ENCODE results near the gene ABCB8. TPM values are rescaled to one million over a fixed set of nuclear protein-coding genes. Genes with fewer than 3 reads are reported as not detected.

The ABCB8 gene
- total RNA-seq, 1 donor from 2014 or later: 57.4 TPM

DNA sequence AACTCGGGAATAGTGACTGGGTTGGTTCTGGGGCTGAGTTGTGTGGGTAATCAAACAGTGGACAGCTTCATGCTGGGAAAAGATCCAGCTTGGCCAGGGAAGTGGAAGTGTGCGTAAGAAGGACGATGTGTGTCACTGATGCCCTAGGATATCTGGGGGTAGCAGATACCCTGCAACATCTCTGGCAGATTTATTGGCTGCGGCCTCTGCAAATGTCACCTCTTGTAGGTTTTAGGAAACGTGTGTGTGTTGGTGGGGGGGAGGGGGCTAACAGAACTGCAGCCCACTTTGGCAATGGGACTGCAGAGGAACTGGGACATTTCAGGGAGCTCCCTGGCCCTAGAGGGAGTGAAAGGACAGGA lies 57.1 kb downstream of the ABCB8 start:
- no peak for DNase-seq
- intact Hi-C loops (cut with micrococcal nuclease): loop anchor here (10.0 kb wide), 3 partner anchors 711 to 1461 kb away; partner anchors contain the start of gene ZNF775
- Mint-ChIP-seq H3K9me3 (no peaks in the 10 kb centered on the region), H3K4me3 (peak overlapping the region; percentile 90), H3K27ac (peak overlapping the region; percentile 91), H3K36me3 (ENCODE audit: low read depth) (peaks cover 13% of the 10 kb centered on the region), H3K27me3 (peaks cover 18% of the 10 kb centered on the region), H3K4me1 (peaks cover 32% of the 10 kb centered on the region)

DNA sequence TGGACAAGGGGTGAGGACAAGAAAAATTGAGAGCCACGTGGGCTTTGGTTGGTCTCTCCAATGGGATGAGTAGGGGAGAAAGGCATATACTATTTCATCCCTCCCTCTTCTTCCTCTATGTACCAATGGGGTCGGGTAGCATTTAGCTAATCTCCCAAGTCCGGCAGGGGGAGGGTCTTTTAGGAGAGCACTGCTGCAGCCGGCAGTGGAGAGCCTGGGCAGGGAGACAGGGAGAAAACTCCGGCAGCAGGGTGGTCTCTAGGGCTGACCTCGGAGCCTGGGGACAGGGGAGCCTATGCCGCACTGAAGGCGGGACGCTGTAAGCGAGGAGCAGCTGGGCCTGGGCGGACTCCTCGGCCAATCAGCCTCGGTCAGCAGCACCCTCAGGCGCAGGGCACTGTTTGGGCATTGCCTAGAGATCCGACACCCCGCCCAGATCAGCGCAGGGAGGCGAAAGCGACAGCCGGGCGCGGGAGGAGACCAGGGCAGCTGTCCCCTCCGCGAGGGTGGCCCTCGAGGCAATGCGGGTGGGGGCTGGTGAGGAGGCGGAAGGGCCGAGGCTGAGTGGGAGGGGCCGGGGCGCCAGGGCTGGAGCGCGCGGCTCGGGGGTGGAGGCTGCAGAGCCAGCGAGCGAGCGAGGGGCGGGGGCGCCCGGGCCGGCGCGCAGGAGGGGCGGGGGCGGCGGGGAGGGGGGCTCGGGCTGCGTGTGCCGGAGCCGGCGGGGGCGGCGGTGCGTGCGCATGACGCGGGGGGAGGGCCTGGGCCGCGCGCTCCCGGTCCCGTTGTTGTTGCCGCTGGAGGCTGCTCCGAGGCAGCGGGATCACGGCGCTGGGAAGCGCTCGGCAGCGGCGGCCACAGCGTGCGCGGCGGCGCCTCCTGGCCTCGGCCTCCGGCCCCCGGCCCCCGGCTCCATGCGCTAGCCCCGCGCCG lies 57.7 kb downstream of the ABCB8 start, which contains the start of gene AGAP3:
Gene AGAP3 (plus strand): TSS at position 785 of the 930 bp plus-strand sequence. CDS start 267 bp downstream, outside the sequence.
- intact Hi-C loops (cut with micrococcal nuclease): loop anchor here (10.0 kb wide), 3 partner anchors 711 to 1461 kb away; partner anchors contain the start of gene ZNF775
- Mint-ChIP-seq H3K27me3 (peaks cover 18% of the 10 kb centered on the region), H3K4me3 (peak within 1 kb of the TSS; percentile 90), H3K36me3 (ENCODE audit: low read depth) (peaks cover 11% of the 10 kb centered on the region), H3K27ac (peak within 1 kb of the TSS; percentile 91), H3K9me3 (no peaks in the 10 kb centered on the region), H3K4me1 (peaks cover 32% of the 10 kb centered on the region)
- peak; percentile 88 for DNase-seq

DNA sequence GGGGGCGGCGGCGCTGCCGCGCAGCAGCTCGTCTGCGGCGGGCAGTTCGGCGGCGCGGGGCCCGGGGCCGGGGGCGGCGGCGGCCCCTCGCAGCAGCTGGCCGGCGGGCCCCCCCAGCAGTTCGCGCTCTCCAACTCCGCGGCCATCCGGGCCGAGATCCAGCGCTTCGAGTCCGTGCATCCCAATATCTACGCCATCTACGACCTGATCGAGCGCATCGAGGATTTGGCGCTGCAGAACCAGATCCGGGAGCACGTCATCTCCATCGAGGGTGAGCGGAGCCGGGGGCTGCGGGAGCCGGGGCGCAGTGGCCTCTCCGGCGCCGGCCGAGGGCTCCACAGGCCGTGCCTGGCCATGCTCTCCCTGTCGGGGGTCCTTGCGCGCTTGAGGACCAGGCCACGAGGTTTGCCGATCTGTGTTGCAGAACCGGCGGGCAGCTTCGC lies 58.6 kb downstream of the ABCB8 start:
- peaks cover 32% of the 10 kb centered on the region for H3K4me1 Mint-ChIP-seq
- peaks cover 18% of the 10 kb centered on the region for H3K27me3 Mint-ChIP-seq
- H3K9me3 Mint-ChIP-seq: no peaks in the 10 kb centered on the region
- peak overlapping the region; percentile 87 for H3K4me3 Mint-ChIP-seq
- peak overlapping the region; percentile 88 for H3K27ac Mint-ChIP-seq
- peaks cover 11% of the 10 kb centered on the region for H3K36me3 Mint-ChIP-seq (ENCODE audit: low read depth)
- no peak for DNase-seq
- intact Hi-C loops (cut with micrococcal nuclease): loop anchor here (10.0 kb wide), 3 partner anchors 712 to 1462 kb away; partner anchors contain the start of gene ZNF775

DNA sequence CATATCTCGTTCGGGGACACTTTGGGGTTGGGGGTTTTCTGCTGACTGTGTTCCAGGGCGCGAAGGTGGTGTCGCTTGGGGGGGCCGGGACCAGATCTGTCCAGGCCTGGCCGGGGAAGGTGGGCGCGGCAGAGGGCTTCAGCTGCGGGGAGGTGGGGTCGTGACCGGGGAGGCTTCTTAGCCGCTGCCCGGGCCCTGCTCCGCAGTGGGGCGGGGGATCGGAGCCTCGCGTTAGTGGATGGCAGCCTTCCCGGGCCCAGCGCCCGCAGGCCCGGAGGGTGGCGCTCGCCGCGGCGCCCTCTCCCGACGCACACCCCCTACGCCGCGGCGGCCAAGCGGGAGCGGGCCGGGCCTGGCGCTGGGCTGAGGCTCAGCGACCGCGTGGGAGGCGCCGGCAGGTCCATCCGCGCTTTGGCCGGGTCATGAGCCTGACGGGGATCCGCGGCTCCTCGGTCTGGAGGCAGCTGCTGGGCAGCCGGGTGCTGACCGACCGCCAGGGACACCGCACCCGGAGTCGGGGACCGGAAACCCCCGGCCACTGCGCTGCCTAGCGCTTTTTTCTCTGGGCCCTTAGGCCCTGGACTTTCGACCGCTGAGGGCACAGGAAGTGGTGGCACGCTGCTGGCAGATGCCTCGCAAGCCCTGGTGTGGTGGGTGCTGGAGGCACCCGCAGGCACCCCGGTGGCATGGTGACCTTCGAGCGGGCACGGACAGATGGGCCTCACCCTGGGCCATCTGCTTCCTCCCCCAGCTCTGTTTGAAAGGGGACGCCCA lies 59.2 kb downstream of the ABCB8 start:
- peak overlapping the region; percentile 87 for H3K4me3 Mint-ChIP-seq
- intact Hi-C loops (cut with micrococcal nuclease): loop anchor here (2.0 to 10.0 kb wide), 4 partner anchors 23 to 1463 kb away; partner anchors contain the start of gene ZNF775
- no peaks in the 10 kb centered on the region for H3K9me3 Mint-ChIP-seq
- H3K27me3 Mint-ChIP-seq: peaks cover 18% of the 10 kb centered on the region
- DNase-seq: peak; percentile 82
- H3K27ac Mint-ChIP-seq: peak overlapping the region; percentile 63
- peaks cover 29% of the 10 kb centered on the region for H3K4me1 Mint-ChIP-seq
- H3K36me3 Mint-ChIP-seq (ENCODE audit: low read depth): peaks cover 9% of the 10 kb centered on the region

DNA sequence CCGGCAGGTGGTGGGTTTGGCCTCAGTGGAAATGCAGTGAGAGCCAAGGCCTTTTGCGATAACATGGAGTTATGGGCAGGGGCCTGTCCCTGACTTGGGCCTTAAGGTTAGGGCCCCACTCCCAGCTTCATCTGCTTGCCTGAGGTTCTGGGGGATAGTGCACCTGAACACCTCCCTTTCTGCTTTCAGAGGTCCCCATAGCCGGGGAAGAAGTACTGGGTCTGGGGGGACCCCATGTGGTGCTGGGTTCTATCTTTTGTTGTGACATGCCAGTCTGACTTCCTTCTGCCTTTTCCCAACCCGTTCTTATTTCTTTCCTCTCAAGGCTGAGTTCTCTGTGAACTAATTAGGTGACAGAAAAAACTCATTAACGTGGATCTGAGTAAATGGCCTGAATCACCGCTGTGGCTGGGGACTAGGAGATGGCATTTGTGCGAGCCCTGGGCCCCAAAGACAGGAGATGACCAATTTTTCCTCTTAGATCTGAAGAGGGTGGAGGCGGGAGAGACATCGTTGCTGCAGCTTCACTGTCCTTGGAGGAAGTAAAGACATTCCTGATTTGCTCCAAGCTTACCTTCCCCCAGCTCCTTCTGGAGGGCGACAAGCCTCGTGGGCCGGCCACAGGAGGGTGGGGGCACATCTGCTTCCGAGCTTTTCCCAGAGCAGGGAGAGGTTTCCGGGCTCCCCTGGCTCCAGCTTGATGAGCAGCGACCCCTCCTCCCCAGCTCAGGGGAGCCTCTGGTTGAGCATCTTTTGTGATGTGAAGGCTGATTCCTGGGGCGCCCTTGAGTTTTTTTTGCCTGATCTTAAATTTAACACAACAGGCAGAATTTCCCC lies 60.0 kb downstream of the ABCB8 start:
- H3K27ac Mint-ChIP-seq: no peak overlapping the region
- peaks cover 25% of the 10 kb centered on the region for H3K4me1 Mint-ChIP-seq
- no peaks in the 10 kb centered on the region for H3K9me3 Mint-ChIP-seq
- intact Hi-C loops (cut with micrococcal nuclease): loop anchor here (2.0 to 10.0 kb wide), 4 partner anchors 23 to 1463 kb away; partner anchors contain the start of gene ZNF775
- H3K36me3 Mint-ChIP-seq (ENCODE audit: low read depth): peaks cover 5% of the 10 kb centered on the region
- H3K27me3 Mint-ChIP-seq: peaks cover 18% of the 10 kb centered on the region
- DNase-seq: no peak
- H3K4me3 Mint-ChIP-seq: peak overlapping the region; percentile 74

DNA sequence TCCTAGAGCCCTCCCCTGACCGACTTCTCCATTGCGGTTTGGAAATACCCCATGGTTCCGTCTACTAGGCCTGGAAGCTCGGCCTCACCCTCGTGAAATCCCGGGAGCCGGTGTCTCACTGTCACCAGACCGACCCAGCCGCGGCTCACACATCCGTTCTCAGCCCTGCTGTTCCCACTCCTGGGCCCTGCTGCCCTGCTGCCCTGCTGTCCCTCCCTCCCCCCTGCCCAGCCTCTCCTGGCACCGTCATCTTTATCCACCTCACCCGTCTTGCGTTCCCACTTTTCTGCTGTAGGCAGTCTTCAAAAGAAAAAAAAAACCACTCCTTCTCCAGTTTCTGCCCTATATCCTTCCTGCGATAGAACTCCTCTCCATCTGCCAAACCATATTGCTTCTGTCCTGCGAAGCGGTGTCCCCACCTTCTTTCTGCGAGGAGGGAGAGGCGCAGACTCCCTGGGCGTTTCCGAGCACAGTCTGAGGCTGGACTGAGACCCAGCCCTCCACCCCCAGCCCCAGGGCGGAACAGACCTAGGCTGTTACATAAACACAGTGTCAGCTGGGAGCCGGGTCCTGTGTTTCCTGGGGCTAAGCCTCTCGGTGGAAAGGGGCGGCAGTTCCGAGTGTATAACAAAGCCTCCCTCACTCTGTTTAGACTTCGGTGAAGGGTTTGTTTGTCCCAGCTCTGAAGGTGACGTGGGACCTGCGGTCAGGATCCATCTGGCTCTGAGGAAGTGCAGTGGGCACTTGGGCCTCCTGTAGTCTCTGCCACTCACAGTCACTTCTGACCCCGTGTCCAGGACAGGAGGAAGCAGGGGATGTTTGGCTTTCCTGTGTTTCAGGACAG lies 60.8 kb downstream of the ABCB8 start:
- intact Hi-C loops (cut with micrococcal nuclease): loop anchor here (2.0 to 10.0 kb wide), 4 partner anchors 22 to 1464 kb away; partner anchors contain the start of gene ZNF775
- H3K4me1 Mint-ChIP-seq: peaks cover 23% of the 10 kb centered on the region
- no peak for DNase-seq
- H3K27me3 Mint-ChIP-seq: peaks cover 18% of the 10 kb centered on the region
- peaks cover 5% of the 10 kb centered on the region for H3K36me3 Mint-ChIP-seq (ENCODE audit: low read depth)
- H3K27ac Mint-ChIP-seq: peak overlapping the region; percentile 74
- H3K4me3 Mint-ChIP-seq: peak overlapping the region; percentile 74
- no peaks in the 10 kb centered on the region for H3K9me3 Mint-ChIP-seq

DNA sequence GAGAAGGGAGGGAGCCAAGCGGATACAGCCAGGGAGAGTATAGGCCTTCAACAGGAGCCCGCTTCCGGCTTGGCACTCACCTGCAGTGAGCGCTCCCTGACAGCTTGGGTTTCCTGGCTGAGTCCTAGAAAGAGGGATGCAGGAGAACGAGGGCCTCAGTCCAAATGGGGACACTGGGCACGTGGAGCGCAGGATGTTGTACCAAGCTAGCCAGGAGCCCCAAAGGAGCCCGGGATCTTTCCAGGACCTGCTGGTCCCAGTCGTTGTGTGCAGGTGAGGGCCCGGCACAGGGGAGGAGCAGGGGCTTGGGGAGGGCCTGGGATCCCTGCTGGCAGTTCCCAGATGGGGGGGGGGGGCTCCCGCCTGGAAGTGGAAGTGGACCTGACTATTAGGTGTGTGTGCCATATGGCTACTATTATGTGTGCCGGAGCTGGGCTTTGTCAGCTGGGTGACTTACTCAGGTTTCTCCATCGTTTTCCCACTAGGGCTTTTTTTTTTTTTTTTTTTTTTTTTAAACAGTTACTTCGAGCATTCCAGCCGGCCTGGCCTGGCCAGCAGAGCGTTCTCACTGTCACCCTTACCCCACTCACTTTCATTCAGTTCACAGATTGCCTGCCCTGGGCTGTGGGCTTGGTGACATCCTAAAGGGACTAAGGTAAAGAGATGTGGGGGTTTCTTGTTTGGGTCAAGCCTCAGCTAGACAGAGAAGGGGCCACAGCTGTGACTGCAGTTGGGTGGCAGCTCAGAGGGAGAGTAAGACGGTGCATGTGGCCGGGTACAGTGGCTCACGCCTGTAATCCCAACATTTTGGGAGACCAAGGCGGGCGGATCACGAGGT lies 61.9 kb downstream of the ABCB8 start:
- intact Hi-C loops (cut with micrococcal nuclease): loop anchor here (2.0 to 10.0 kb wide), 4 partner anchors 21 to 1465 kb away; partner anchors contain the start of gene ZNF775
- no peak overlapping the region for H3K4me3 Mint-ChIP-seq
- no peak overlapping the region for H3K27ac Mint-ChIP-seq
- peaks cover 5% of the 10 kb centered on the region for H3K36me3 Mint-ChIP-seq (ENCODE audit: low read depth)
- DNase-seq: no peak
- H3K9me3 Mint-ChIP-seq: no peaks in the 10 kb centered on the region
- peaks cover 13% of the 10 kb centered on the region for H3K27me3 Mint-ChIP-seq
- H3K4me1 Mint-ChIP-seq: peaks cover 20% of the 10 kb centered on the region

DNA sequence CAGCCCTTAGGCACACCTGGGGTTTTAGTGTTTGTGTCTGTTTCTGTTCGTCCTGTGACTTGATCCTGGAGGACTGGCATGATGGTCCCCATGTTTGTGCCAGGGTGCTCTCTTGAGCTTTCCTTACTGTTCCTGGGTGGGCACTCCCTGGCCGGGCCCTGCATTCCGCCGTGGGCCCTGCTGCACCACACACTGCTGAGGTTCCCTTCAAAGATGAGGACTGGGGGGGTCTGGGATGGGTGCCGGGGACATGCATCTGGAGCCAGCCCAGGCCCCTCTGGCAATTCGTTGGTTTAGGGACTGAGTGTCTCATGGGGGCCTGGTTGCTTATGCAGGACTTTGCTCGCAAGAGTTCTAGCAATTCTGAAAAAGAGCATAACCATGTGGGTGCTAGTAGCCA lies 62.8 kb downstream of the ABCB8 start:
- Mint-ChIP-seq H3K4me3 (no peak overlapping the region), H3K9me3 (no peaks in the 10 kb centered on the region), H3K4me1 (peaks cover 13% of the 10 kb centered on the region), H3K27ac (no peak overlapping the region), H3K27me3 (peaks cover 5% of the 10 kb centered on the region), H3K36me3 (ENCODE audit: low read depth) (peaks cover 3% of the 10 kb centered on the region)
- intact Hi-C loops (cut with micrococcal nuclease): no loop called here
- DNase-seq: no peak

DNA sequence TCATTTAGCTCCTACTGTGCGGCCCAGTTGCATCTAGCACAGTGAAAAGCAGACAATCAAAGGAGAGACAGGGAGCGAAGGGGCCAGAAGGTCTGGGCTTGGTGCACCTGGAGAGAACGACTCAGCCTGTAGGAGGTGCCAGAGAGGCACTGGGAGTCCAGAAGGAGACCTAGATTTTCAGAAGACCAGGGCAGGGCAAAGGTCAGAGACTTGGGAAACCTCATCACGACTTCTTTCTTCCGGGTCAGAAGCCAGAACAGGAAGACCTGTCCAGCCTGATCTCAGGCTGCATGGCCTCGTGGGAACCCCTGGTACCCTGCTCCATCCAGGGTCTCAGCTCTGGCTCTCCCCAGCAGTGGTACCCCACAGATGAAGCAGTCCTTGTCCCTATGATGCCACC lies 63.2 kb downstream of the ABCB8 start:
- Mint-ChIP-seq H3K27me3 (peaks cover 5% of the 10 kb centered on the region), H3K27ac (no peak overlapping the region), H3K9me3 (no peaks in the 10 kb centered on the region), H3K36me3 (ENCODE audit: low read depth) (peaks cover 3% of the 10 kb centered on the region), H3K4me1 (peaks cover 13% of the 10 kb centered on the region), H3K4me3 (no peak overlapping the region)
- intact Hi-C loops (cut with micrococcal nuclease): no loop called here
- DNase-seq: peak; percentile 74

DNA sequence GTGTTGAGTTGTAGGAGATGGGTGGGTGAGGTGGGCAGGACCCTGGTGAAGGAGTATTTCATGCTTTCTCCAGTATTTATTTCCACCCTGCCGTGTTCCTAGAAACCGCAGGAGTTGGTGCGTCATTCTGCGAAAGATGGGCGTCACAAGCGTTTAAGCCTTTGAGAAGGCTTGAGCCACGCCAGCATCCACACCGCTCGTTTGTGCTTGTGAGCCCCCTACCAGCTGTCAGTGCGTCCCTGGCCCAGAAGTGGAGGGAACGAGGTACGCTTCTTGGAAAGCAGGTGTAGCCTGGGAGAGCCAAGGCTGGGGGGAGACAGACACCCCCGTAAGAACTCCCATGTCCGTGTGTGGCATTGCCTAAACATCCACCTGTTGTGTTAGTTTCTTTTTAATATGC lies 63.7 kb downstream of the ABCB8 start:
- H3K36me3 Mint-ChIP-seq (ENCODE audit: low read depth): peaks cover 3% of the 10 kb centered on the region
- intact Hi-C loops (cut with micrococcal nuclease): loop anchor here (1.0 kb wide), 1 partner anchor 19 kb away; no protein-coding TSS in a partner anchor
- H3K4me1 Mint-ChIP-seq: peaks cover 13% of the 10 kb centered on the region
- H3K4me3 Mint-ChIP-seq: no peak overlapping the region
- no peak for DNase-seq
- H3K27ac Mint-ChIP-seq: no peak overlapping the region
- no peaks in the 10 kb centered on the region for H3K9me3 Mint-ChIP-seq
- H3K27me3 Mint-ChIP-seq: peaks cover 5% of the 10 kb centered on the region

DNA sequence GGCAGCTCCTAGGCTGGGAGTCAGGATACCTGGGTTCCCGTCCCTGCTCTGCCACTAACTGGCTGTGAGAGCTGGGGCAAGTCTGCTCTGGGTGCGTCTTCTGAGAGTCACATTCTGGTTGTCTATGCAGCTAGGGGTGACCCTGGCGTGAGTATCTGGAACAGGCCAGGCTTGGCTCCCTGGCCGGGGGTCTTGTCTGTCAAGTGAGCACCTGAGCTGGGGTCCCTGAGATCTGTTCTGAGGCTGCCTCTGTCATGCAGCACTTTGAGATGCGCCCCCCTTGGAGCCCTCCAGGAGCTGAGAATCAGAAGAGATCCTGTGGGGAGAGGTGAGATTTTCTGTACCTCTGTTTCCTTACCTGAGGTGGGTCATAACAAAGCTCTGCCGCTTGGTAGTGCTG lies 65.5 kb downstream of the ABCB8 start:
- Mint-ChIP-seq H3K27me3 (peaks cover 3% of the 10 kb centered on the region), H3K9me3 (no peaks in the 10 kb centered on the region), H3K4me1 (peaks cover 9% of the 10 kb centered on the region), H3K27ac (no peak overlapping the region), H3K36me3 (ENCODE audit: low read depth) (peaks cover 3% of the 10 kb centered on the region), H3K4me3 (no peak overlapping the region)
- intact Hi-C loops (cut with micrococcal nuclease): no loop called here
- DNase-seq: no peak
